ENCODE measurements around the gene TPM2.

The TPM2 gene

DNA sequence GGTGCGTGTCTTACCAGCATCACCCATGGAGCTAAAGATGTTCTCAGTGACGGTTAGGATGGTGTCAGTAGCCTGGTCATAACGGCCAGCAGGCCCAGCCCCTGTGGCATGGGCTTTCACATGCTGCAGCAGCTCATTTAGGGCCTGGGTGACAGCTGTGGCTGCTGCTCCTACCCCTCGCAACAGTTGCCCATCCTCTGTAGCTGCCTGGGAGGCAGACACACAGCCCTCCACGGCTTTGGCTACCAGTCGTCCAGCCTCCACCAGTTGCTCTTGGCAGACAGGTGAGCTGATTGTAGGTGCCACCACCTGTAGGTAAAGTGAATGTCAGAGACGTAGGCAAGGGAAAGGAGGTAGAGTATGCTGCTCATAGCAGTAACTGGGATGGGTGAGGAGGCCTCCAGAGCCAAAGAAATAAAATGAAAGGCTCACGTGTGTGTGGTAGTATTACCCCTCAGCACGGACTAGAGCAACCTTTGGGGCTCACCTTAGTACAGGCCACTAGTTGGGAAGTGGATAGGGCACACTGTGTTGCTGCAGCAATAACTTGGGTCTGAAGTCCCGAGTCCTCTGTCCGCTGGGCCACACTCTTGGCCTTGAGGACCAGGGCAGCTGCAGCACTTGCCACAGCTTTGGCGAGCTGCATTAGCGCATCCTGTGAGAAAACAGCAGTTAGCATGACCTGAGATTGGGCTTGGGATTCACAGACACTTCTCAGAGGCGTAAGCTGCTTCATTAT, 27.6 kb upstream of the TPM2 start:
- no peak for DNase-seq

DNA sequence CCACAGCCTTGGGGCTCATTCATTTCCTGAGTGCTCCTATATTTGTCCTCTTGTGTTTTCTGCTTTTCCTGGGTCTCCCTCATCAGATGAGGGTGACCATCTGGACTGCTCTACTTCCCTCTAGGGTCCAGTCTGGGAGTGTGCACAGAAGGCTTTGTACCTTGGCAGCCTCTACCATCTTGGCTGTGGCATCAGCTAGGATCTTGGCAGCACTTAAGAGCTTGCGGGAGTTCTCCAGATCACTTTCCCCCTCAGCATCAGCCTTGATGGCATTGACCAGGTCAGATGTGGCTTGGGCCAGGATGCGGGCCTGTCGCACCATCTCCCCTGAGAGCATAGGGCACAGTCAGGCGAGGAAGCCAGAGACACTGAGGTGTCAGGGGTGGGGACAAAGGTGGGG, 26.5 kb upstream of the TPM2 start:
- no peak for DNase-seq

DNA sequence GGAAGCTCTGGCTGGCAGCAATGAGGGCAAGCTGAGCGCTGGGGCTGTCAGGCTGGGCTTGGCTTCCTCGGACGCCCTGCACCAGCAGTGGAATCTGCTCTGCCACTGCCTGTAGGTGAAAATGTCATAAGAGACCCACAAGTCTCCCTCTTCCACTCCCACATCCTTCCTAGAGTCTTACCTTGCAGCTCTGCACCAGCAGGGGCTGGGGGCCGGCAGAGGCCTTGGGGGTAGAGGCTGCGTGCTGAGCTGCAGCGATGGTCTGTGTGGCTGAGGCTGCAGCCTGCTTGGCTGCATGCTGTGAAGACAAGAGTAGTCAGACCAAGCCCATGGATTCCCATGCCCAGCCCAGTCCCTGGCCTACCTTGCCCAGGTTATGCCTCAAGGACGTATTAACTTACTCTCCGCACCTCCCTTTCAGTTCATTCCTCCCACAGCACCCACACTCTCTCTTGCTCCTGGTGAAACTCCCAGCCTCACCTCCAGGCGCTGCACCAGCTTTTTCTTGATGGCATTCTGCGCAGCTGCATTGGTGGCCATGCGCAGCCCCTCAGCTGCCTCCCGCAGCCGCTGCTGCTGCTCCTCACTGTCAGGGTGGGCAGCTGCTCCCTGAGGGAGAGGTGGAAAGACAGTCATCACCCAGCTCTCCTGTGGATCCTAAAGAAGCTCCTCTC, 25.0 kb upstream of the TPM2 start:
- DNase-seq: no peak

DNA sequence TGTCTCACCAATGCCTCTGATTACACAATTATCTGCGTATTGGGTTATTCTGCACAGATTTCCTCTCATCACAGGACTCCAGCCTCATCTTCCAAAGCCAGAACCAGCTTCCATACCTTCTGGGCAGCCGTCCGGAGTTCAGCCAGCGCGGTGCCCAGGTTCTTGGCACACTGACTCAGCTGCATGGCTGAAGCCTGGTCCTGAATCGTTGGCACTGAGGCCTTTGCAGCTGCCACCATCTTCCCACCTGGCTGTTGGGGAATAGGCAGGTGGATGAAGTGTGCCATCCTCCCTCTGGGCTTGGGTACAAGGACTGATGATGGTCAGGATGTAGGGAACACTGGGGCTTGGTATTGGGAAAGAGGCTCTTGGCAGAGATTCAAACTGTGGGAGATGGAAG, 24.4 kb upstream of the TPM2 start:
- DNase-seq: no peak

DNA sequence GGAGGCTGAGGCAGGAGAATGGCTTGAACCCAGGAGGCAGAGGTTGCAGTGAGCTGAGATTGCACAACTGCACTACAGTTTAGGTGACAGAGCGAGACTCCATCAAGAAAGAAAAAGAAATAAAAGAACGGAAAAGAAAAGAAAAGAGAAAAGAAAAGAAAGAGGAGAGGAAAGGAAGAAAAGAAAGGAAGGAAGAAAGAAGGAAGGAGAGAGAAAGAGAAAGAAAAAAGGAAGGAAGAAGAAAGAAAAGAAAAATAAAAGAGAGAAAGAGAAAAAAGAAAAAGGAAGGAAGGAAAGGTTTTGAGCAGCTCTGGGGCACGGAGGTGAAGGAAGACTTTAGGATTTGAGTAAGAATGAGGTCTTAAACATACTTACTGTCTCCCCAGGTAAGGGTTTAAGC, 23.9 kb upstream of the TPM2 start:
- DNase-seq: no peak

DNA sequence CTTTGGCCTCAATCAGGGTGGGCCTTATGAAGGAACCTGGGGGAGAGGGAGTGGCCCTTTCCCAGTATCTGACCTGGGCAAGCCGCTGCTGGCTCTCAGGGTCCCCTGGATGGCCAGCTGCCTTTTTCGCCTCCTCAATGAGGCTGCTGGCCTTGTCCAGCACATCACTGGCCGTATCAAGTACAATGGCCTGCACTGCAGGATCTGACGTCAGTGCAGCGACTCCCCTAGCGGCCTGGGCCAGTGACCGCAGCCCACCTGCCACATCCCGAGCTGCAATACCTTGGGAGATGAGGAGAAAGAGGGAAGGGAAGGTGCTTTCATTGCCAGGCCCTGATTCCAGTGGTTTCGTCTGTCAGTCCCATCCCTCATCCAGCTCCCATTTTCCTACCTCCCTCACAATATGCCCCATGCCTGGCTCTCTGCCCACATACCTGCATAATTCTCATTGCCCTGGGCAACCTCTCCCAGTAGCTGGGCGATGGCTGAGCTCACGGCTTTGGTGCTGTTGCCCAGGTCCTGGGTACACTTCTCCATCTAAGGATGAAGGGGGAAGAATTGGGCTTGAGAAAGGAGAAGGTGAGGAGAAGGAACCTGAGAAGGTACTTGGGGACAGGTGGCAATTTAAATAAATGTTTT, 23.2 kb upstream of the TPM2 start:
- DNase-seq: no peak

DNA sequence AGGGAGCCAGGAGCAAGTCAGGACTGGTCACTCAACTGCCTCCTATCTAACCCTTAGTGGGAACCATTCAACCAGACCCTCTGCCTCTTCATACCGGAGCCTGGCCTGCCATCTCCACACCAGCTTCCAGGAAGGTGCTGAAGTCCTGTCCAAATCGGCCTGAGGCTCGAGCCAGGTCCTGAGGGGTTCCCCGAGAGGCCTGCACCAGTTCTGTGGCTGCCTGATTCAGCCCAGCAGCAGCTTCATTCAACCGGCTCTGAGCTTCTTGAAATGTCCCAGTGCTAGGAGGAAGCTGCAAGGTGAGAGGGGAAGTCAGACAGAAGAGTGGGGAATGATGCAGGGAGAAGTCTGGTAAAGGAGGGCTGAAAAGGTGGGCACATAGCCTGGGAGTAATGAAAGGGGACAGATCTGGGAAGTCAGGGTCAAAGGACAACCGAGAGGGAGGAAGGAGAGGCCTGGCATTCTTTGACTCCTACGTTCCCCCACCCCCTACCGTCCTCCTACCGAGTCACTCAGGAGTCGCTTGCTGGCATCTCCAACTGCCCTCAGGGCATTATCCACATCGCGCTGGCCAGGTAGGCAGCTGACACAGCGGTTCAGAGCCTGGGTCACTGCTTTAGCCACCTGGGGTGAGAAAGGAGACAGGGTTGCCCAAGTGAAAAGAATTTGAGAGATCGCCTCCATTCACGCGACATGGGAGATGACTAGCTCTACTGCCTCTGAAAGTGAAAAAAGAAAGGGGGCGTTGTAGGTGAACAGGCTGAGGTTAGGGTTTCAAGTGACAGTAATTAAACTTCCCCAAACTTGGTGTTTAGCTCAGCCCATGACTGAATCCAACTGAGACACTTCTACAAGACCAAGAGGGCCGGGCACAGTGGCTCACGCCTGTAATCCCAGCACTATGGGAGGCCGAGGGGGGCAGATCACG, 22.0 kb upstream of the TPM2 start:
- DNase-seq: no peak

DNA sequence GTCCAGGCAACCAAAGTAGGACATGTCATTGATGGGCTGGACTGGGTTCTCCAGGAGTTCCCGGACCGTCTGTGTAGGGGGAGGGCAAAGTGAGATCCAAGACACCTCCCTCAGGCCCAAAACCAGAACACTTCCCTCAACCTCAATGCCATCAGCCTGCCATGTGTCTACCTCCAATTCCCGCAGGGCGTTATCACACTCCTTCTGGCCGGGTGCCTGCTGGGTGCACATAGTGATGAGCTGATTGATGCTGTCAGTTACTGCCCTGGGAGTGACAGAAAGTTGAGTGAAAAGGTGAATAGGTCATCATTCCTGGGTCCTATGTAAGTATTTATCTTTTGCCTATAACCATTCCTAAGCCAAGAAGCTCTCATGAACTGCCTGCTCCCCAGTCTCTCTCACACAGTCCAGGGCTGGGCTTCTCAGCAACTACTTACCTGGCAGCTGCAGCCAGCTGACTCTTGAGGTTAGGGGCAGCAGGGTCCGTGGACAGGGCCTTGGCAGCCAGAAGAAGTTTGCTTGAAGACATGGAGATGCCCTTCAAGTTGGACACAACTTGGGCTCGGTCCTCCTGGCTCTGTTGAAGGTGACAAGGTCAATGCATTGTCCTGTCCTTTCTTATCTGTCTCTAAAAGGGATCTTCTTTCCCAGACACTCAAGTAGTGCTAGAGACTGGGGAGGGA, 21.2 kb upstream of the TPM2 start:
- no peak for DNase-seq

DNA sequence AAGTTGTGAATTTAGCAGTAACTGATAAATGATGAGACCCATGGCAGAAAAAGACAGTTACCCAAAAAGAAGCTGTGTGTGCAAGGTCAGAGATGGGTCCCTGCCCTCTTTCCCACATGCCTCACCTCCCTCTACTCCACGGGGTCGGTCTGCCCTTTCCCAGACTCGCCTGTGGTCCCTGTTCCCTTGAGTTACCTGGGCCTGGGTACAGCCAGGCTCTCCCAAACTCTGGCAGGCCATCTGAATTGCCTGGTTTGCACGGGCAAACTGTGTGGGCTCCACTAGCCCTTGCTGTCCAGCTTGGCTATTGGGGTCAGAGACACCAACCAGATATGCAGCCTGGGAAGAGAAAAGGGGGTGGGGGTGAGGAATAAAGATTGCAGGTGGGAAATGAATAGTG, 18.4 kb upstream of the TPM2 start:
- no peak for DNase-seq

DNA sequence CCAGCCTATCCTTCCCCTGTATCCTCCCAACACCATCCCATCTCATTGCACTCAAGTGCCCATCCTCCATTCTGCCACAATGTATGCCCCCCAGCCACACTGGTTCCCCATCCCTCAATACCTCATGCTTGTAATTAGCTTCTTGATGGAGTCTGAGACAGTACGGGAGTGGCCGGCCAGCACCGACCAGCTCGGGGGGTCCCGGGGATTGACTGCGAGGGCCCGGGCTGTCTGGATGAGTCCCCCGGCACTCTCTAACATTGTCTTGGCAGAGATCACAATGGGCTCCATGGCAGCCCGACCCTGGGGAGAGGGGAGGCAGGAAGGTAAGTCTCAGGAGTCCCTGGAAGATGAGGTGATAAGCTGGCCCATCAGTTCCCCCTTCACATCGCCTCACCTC, 17.2 kb upstream of the TPM2 start:
- no peak for DNase-seq

DNA sequence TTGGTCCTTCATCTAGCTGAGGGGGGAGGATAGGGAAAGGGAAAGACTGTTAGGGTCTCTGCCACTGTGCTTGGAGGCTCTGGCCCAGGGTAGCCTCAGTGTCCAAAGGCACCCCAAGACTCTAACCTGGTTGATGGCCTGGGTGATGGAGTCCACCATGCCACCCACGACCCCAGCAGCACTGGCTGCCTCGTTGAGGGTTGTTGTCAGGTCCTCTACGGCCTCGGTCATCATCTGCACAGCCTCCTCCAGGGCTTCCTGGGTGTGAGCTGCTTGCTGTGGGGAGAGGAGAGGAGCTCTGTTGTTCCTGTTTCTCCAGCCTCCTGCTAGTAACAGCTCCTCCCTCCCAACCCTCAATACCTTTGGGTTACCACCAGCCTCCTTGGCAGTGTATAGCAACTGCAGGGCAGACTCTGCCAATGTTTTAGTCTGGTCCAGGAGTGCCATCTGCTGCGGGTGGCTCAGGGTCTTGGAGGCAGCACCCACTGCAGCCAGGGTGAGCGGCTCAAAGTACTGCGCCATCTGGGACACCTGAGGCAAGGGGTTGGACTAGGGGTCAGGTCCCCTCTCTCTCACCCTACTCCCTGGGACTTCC, 16.2 kb upstream of the TPM2 start:
- DNase-seq: no peak

DNA sequence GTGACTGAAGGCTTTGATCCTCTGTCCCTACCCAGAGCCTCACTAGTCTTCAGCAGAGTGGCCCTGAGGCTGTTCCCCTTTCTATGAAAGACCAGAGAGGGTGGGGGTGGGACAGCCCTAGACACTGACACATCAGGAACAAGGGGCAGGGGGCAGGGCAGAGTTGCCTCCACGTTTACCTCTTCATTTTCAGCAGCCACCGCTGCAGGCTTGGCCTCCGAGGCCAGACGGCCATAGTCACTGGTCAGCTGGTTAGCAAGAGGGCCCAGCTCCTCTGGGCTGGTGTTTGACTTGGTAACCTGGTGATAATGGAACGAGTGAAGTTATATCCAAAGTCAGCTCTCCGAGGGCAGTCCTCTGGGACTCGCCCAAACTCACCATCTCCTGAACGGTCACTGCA, 15.6 kb upstream of the TPM2 start:
- DNase-seq: no peak

DNA sequence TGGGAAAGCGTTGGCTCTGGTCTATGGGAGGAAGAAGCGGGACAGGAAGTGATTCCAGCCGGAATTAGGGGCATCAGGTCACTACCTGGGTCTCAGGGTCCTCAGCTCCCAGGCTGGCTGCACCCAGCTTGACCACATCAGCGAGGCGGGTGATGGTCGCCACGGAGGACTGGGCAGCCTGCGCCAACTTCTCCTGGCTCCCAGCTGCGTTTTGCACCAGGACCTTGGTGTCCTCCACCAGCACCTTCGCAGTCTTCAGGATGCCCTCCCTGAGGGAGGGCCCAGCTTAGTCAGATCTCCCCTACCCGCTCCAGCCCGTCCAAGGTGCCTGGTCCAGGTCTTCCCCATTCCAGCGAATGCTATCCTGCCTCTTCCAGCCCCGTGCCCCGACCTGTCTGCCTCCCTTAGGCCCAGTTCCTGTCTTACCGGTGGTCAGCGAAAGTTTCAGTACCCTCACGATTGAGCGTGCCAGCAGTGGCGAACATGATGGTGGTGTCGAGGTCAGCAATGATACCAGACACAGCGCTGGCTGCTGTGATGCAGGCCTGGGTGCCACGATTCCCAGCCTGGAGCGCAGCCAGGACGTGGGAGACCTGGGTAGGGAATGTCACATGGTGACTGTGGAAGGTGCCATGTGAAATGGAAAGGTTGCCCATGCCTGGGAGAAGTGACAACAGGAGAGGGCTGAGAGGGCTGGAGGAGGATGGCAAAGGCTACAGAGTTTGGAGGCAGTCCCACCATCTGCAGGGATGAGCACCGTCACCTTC, 14.4 kb upstream of the TPM2 start:
- no peak for DNase-seq

DNA sequence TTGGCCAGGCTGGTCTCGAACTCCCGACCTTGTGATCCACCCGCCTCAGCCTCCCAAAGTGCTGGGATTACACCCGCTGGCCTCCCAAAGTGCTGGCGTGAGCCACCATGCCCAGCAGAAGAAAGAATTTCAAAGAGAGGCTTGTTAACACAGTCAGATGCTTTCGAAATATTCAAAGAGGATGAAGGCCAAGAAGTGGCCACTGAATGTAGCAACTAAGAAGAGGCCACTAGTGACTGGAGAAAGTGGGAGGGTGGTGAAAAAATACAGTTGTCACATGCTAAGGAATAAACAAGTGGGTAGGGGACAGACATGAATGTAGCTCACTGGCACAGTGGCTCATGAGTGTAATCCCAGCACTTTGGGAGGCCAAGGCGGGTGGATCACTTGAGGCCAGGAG, 13.0 kb upstream of the TPM2 start:
- DNase-seq: no peak

DNA sequence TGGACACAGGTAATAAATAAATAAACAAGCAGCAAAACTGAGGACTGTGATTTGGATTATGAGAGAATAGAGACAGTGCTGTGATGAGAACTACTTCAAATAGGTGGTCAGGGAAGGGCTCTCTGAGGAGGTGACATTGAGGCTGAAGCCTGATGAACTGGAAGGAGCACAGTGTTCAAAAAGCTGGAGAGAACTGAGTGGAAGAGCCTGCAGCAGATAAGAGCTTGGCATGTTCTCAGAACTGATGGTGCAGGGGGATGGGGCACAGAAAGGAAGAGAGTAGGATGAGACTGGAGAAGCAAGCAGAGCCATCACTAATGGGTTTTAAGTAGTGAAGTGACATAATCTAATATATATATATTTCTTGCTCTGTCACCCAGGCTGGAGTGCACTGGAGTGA, 11.2 kb upstream of the TPM2 start:
- DNase-seq: no peak

DNA sequence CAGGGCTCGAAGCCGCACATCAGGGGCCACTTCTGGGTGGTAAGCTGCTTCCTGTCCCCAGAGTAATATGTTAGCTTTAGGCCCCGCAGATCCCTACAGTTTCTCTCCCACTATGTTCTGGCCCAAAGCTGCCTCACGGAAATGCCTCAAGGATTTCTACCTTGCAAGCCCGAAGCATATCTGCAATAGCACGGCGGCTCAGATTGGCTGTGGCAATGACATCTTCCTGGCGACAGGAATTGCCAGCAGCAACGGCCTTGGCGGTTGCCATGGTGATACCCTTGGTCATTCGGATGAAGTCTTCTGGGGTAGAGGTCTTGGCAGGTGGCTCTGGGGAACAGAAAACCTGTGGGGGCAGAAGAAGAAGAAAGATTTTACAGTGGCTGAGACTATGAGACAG, 10.3 kb upstream of the TPM2 start:
- no peak for DNase-seq

DNA sequence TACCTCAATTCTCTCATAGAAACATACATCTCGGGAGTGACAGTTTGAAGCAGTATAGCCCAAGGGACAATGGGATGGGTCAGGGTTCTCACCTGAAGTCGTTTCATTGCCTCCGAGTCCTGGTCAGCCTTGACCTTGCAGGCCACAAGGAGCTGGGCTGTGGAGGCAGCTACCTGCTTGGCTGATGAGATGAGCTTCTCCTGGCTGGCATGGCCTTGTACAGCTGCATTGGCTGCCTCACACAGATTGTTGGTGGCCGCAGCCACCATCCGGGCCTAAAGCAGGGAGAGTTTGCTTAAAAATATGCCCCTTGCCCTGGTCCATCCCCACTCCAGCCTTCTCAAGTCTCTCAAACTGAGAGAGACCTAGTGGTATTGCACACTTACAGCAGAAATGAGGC, 8.5 kb upstream of the TPM2 start:
- no peak for DNase-seq

DNA sequence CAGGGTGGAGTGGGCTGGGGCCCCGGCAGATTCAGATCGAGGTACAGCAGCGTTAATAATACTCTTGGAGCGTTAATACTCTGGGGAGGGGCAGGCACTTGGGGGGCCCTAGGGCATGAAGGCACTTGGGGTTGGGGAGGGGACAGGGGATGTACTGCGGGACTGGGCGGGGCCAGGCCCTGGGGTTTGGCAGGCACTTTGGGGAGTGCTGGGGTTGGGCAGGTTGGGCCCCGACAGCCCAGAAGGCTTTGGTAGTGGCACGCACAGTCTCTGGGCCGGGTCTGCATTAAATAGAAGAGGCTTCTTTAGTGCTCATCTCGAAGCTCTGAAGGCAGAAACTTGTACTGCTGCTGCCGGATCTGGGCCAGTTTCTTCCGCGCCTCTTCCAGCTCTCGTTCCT, 7.8 kb upstream of the TPM2 start:
- DNase-seq: no peak

DNA sequence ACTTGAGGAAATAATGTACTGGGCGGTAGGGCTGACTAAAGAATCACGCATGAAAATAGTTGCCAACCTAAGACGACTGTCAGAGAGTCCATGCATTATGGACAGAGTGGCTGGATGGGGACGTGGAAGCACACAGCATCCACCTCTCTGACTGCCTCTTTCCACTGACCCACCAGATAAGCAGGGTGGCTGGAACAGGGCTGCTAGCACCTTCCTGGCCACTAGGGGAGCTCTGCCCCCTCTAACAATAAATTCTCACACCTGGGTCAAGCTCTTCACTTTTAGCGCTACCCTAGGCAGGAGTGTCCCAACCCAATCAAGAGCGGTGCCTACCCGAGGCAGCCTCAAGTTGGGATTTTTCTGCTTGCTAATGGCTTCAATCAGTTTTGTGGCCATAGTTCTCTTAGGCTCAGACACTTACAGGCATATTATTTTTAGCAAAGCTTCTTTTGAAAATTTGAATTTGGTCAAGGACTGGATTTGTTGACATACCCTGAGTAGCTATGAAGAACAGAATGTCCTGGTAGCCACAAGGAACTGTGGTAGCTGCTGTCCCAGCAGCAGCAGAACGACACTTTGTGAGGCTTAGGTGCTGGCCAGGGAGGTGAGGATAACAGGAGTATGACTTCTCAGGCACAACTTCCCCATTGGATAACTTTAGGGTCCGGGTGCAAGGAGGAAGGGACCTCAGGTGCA, 6.9 kb upstream of the TPM2 start:
- peak; percentile 20 for DNase-seq

DNA sequence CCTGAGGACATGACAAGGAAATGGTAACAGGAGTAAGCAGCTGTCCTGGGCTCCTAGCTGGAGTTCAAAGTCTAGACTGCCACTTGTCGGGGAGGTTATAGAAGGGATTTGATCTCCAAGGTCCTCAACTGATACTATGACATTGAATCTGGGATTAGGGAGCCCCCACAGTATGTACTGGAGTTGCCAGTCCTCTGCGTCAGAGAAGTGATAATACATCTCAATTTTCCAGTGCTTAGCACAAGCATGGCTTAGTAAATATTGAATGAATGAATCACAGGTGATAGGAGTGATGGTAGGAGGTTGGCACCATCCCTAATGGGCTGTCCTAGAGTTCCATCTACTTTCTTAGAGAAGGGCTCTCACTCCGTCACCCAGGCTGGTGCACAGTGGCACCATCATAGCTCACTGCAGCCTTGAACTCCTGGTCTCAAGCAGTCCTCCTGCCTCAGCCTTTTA, 6.2 kb upstream of the TPM2 start:
- DNase-seq: no peak
